Urothelium cell line (cell line): ENCODE results near the gene FAM168A.
"Not testable (repeated sequence)": the region's sequence is repeated elsewhere in the genome, so short reads cannot be mapped to it uniquely, and the experiment has no call there.

Experiments
- DNase-seq: peaks from one replicate; pipeline ENCODE4 v3.0.0; 2011; ENCODE audit warnings: low spot score, mixed read lengths
- FAIRE-seq: peaks from 2 replicates; lab custom pipeline; 2011; peaks lifted over from hg19 to GRCh38; lab: Jason Lieb, UNC

FAM168A gene

DNA sequence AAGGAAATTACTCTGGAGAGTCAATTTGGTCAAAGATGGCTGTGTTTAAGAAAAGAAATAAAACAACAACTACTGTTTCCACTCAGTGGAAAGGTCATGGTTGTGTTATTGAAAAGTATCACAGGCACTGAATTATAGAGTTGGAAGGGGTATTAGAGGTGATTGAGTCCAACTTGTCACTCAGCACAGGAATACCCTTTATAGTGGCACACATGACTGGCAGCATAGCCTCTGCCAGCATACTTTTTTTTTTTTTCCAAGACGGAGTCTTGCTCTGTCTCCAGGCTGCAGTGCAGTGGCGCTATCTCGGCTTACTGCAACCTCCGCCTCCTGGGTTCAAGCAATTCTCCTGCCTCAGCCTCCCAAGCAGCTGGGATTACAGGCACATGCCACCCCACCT lies 161.1 kb downstream of the FAM168A start:
- DNase-seq, FAIRE-seq: not testable (repeated sequence)

DNA sequence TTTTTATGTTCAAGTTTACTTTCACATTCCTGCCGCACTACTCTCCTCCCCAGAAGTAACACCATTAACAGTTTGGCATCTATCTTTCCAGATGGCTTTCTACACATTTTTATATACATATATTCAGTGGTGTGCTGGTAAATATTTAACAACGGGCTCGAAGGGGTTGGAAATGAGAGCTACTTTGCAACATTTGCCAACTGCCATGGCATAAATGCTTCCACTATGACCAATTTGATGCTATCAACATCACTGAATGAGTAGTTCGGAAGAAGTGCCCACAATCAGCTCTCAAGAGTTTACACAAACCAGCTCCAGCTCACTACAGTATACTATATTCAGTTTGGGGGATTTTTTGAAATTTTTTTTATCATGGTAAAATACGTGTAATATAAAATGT lies 166.5 kb downstream of the FAM168A start:
- DNase-seq (no peak), FAIRE-seq (no peak)

DNA sequence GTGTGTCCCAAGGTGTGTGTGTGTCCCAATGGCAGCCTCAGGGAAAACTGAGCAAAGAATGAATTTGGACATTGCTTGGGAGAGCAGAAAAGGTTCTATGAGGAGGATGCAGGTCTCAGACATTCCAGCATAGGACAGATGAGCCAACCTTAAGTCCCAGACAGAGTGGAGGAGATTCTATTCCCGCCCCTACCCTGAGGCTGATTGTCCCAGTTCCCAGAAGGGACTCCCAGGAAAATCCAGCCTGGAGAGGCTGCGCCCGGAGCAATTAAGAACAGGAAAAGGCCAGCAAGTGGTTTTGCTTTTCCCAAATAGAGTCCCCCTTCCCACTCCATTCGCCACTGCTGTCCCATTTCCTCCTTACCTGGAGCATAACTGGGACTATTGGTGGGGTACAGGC lies 167.6 kb downstream of the FAM168A start:
- FAIRE-seq: no peak
- no peak for DNase-seq

DNA sequence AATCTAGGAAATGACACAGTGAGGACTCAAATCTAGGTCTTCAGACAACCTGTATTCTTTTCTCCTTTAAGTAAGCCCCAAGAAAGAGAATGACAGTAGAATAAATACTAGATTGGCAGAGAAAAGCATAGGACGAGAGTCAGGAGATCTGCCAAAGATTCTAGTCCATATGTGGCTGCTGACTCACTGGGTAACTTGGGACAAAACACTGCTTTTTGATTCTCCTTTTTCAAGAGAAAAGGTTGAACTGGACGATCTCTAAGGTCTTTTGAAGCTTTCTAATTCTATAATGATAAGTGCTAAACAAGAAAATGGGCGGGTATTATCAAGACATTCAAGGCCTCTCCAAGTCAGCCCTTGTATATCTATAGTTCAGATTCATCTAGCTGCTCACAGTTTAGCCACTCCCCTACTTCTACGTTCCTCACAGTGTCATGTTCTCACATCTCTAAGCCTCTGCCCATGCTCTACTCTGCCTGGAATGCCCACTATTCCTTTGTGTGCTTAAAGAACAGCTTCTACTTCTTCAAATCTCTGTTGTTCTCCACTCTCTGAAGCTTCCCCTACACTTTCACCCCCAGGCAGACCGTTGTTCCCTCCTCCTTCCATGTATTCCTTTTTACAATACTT lies 168.7 kb downstream of the FAM168A start:
- FAIRE-seq: no peak

DNA sequence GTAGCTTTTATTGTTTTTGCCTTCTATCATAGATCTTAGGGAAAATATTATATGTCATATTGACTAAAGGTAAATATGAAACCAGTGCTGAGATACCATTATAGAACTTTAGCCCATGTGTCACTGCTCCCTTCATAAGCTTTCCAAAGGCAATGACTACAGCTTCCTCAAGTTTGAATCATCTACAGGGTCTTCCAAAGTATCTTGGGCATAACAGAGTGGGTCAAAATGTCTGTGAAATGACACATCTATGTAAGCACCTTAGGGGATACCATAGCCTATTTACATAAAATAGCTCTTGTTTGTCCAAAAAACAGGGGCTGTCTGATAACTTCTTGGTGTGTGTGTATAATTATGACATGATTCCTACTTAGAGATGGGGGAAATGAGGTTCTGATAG lies 169.2 kb downstream of the FAM168A start:
- FAIRE-seq (no peak), DNase-seq (no peak)

More for the DNA sequence above, 168.7 kb downstream of the FAM168A start:
- no peak for DNase-seq

DNA sequence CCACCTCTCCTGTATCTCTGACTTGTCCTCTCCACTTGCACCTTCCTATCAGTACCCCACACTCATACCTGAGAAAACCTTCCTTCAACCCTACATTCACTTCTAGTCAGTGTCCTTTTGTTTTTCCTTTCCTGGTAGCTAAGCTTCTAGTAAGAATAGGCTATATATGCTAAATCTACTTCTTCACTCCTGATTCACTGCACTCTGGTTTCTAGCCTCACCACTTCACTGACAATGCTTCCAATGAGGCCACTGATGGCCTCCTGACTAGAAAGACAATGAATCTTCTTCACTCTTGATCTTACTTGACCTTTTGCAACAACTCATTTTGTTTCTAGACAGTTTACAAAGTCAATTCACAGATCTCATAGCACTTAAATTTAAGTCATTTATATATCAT lies 169.7 kb downstream of the FAM168A start:
- no peak for DNase-seq
- no peak for FAIRE-seq

DNA sequence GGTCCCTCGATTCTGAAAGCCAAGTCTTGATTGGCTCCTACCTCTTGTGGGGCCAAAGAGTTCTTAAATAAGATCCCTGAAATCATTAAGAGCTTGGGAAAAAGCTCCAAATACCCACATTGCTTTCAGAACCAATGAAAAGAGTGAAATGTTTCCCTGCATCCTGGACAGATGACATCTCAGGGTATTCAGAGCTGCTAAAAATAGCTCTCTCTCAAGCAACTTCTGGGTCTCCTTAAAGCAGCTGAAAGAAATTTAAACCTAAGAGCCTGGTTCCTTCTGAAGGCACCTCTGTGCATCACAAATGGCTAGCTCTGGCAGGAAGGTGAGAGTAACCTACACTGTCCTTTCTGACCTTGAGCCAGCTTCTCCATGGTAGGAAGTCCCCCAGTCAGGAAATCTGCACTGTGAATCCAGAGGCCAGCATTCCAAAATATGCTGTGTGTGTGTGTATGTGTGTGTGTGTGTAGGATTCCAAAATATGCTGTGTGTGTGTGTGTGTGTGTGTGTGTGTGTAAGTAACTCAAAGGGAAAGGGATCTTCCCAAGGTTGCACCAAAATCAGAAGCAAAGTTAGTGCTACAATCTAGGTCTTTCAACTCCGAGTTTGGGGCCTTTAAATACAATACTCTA lies 171.6 kb downstream of the FAM168A start:
- DNase-seq: no peak

DNA sequence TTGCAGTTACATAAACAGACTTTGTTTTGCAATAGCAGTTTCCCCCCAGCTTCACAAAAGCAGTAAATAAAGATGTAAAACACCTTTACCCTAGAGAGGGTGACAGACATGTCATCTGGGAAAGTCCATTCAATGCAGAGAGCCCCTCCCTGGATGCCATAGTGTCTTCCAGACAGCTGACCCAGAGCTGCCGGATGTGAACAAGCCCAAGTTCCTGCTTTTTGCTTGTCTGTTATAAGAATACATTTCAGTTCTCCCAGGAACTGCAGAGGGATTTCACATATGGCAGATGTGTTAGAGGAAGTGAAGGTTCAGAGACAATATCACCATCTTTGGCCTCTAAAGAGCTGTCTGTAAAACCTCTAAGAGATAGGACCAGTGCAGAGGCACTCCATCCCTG lies 172.8 kb downstream of the FAM168A start:
- FAIRE-seq (no peak), DNase-seq (no peak)

More for the DNA sequence above, 171.6 kb downstream of the FAM168A start:
- FAIRE-seq: no peak

DNA sequence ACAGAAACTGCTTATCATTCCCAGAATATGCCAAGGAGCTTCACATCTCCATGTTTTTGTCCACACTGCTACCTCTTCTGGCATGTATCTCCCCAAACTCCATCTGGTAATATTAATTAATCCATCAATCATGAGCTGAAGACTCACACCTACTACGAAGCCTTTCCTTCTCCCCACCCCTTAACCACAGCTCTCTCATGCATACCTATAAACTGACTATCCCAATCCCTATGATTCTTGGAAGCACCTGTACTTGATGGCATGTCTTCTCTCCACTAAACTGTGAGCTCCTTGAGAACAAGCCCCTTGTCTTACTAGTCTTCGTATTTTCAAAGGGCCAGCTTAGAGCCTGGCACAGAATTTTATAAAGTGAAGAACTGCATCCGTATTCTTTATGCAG lies 174.4 kb downstream of the FAM168A start:
- no peak for DNase-seq
- FAIRE-seq: no peak

DNA sequence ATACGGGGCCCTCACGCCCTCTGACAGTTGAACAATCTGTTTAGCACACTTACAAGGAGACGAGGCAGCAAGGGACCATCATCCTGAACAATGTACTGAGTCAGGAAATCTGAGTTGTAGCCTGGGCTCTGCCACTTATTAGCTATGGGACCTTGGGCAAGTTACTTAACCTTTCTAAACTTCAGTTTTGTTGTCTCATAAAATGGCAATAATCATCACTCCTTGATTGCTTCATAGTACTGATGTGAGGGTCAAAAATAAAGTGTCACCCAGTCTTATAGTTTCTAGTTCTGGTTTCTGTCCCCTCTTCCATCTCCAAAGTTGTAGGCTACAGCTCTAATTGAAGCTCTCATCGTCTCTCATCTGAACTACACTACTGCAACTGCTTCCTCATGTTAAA lies 175.0 kb downstream of the FAM168A start:
- no peak for FAIRE-seq
- no peak for DNase-seq

DNA sequence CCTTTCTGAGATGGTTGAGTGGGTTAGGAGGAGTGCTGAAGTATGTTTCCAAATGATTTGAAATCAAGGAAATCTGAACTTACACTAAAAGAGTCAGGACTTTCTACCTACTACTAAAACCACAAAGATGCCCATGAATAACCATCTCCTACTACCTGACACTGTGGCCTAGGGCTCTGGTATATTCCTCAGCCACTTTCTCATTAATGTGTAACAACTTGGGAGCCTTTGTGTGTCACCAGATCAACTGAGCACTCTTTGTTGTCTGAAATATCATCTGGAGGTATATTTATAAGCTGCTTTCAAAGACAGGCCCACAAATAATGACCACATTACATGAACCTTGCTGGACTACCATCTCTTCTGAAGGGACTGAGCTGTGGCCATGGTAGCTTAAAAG lies 177.8 kb downstream of the FAM168A start:
- FAIRE-seq (no peak), DNase-seq (no peak)

DNA sequence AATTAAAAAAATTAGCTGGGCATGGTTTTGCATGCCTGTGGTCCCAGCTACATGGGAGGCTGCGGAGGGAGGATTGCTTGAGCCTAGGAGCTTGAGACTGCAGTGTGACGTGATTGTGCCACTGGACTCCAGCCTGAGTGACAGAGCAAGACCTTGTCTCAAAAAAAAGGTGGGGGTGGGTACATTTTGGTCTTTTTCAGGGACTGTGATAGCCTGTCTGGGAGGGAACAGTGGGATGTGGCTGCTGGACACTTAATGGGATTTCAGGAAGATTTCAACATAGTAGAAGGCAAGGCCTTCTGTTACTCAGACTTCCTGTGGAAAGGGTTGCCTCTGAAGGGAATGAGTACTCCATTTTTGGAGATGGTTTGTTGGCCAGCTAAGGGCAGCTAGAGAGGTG lies 181.1 kb downstream of the FAM168A start:
- DNase-seq: no peak
- FAIRE-seq: no peak

DNA sequence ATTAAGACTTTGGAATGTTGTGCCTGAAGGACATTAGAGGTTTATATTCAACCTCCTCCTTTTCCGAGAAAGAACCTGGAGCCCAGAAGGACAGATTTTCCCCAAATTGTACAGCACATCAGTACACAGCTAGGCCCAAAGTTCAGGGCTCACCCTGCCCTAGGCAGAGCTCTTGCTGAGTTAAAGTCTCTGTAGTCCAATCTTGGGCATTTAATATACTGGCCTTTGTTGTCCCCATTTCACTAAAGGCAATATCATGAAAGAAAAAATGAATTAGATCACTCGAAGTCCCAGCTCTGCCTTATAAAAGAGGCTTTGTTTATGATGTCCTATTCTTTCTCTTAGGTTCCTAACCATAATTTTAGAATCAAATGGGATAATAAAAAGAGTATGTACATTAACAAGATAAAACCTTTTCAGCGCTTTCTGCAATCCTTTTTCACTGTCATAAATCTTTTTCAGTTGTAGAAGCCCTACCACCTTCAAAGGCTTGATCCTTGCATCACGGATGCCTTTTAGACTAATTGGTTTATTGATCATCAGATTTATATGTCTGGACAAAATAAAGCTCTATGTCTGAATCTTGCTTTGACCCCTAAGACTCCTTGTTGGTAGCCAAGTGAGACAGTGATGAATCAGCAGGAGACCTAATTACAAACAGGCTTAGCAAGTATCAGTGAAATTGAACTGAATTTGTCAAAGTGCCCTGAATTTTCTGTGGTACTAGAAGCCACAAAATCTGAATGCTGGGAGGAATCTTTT lies 181.9 kb downstream of the FAM168A start:
- DNase-seq: no peak
- no peak for FAIRE-seq

DNA sequence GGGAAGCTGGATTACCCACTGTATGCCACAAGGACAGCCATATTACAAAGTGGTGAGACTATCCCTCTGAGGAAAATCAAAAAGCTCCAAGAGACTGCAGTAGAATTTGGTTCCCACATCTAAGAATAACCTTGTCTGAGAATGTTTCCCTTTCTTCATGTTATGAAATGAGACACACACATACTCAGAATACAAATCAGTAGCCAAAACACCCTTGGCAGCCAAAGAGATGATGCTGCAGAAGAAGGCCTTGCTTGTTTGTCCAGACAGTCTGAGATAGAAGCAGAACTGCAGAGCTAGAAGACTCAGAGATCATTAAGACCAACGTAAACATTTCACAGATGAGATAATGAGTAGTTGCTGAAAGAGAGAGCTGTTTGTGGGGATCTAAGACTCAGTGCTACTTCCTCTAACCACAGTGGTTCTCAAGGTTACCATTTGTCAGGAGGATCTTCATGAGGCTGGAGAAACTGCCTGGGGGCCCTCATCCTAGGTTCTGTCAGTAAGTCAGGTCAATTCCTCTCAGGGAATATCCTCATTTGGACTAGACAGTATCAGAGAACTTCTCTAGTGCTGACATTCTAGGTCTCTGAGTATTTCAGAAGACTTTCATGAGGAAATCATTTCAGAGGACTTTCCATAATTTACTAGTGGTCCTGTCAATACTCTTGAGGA lies 182.8 kb downstream of the FAM168A start:
- FAIRE-seq (no peak), DNase-seq (no peak)

DNA sequence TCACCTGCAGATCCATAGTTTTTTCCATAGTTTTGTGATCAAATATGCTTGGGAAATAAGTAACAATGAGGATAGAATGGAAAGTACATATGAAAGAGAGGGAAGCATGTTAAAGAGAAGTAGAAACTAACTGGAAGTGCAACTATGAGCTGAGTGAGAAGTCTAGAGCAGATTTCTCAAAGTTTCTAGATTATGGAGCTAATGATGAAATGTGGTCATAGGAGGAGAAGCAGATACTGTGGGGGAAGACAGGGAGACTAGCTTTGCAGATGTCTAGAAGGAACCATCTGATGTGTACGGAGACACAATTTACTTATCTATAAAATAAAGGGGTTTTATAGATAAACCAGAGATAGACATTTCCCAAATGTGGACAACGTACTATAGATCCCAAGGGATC lies 184.7 kb downstream of the FAM168A start:
- FAIRE-seq (no peak), DNase-seq (no peak)

DNA sequence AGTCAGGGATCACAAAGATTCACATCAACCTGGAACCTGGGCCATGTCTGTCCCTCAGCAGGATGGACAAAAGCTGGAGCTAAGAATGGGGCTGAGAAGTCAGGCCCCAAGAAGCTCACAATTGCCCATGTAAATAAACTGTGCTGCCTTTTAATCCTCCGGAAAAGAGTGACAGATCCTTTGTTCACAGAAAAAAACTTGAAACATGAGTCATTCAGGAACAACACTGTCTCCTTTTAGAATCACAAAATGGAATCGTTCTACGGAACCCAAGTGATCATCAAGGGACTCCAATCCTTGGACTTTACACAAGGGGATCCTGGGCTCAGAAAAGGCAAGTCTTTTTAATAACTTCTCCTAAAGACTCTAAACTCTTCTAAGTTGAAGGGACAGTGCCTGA lies 185.6 kb downstream of the FAM168A start:
- DNase-seq: no peak
- no peak for FAIRE-seq

DNA sequence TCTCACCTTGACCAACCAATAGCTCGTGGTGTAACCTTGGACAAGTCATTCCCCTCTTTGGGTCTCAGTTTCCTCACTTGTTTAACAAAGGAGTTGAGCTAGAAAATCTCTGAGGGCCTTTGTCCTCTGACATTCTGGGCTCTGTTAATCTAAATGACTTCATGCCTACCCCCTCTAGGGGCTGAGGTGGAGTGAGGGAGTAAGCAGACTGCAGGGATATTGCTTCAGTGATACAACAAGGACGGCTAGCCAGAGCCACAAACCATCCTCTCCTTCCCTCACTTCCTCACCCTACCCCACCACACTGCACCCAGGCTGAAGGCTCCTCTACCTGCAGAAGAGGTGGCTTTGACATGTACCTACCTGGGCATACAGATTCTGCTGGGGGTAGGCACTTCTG lies 186.9 kb downstream of the FAM168A start:
- DNase-seq (no peak), FAIRE-seq (no peak)

DNA sequence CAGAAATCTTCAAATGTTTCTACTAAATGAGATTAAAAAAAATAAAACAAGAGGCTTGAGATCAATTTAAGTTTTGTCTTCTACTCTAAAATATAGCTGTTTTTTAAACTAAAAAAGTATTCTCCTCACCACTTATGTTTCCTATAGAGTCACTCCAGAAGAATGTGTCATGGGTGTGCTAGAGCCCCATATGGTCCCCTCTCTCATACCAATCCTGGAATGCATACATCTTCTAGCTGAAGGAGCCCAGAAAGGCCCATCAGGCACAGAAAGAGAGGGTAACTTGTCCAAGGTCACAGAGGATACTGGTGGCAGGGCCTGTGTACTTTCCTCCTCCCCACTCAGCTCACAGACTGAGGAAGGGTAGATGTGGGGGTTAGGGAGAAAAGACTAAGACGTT lies 187.3 kb downstream of the FAM168A start:
- no peak for FAIRE-seq
- no peak for DNase-seq

DNA sequence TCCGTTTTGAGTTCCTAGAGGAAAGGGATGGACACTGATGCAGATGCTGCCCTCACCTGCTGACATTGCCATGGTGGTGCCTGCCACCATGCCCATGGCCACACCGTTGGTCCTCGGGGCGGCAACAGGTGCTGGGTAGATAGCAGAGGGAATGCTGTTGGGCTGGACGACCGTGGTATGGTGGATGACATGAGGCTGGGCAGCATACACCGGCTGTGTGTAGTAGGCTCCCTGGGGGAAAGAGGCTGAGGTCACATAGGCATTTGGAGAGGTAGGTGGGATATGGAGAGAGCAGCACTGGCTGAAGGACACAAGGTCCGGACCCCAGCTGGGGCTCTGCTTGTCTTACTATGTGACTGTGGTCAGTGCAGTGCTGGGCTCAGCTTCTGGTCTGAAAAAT lies 188.5 kb downstream of the FAM168A start:
- FAIRE-seq (no peak), DNase-seq (no peak)

DNA sequence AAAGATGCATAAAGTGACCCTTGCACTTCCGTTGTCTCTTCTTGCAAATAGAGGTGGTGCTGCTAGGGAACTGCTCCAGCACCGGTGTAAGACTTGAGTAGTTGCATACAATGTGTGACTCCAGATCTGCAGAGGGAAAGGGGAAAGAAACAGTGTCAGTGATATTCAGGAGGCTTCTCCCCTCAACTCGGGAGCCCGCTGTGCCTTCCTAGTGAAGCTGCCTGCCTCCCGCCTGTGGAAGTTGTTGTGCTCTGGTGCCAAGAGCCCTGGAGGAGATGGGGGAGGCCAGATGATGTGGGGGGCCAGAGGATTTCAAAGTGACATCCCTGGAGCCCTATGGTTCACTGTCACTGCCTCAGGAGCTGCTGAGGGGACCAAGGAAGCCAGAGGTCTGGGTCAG lies 191.3 kb downstream of the FAM168A start:
- no peak for DNase-seq
- FAIRE-seq: no peak

DNA sequence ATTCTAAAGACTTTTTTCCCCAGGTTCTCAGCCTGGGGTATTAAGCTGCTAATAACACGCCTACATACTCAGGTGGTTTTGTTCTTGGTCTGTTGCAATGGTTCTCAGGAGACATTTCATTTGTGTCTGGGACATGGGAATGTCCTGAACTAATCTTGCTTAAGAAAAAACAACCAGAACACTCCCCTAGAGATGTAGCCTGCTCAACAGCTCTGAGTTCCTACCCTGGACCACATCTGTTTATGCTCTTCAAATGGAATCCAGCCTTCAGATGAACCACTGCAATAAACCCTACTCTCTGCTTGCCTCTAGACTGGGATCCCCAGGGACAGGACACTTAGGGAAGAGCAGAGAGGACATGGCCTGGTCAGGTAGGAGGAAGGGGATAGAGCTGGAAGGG lies 191.8 kb downstream of the FAM168A start:
- no peak for DNase-seq
- FAIRE-seq: no peak

DNA sequence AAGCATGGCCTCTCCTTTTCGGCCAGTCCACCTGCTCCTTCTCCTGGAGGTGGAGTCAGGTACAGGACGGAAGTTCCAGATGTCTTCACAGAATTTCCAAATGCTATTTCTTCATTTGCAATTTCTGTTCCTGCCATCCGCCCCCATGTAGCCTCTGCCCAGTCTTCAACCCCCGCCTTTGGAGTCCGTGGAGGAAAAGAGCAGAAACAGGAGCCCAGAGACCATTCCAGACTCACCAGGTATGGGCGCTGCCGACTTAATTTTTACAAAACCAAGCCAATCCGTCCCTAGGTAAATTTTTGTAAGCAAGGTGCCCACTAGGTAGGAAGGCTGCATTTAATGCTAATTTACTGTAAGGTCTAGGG lies 192.8 kb downstream of the FAM168A start:
- DNase-seq: no peak
- FAIRE-seq: no peak
